Measurements from ENCODE around the gene CBX5.

CBX5 gene

GRCh38 chr12:54300732-54301427, 21.0 kb upstream of the CBX5 start, which contains the start of gene NFE2:
TSS of gene NFE2 (minus strand) at chr12:54301015. CDS start at chr12:54295248, 5,767 bp downstream.
- peak within 1 kb of the TSS; percentile 67 for H3K4me2 ChIP-seq (ENCODE audit: low read length, poor library complexity, severe bottlenecking)
- H3K4ac ChIP-seq (ENCODE audit: low read depth in 1 of 2, low read length in 2 of 2): no peak within 1 kb of the TSS
- peak; percentile 78 for DNase-seq
- H3K9me3 ChIP-seq (ENCODE audit: control insufficient read depth, low read length): no peaks in the 10 kb centered on the region
- H2BK120ac ChIP-seq (ENCODE audit: low read depth, low read length): no peak within 1 kb of the TSS
- no peaks in the 10 kb centered on the region for H3K36me3 ChIP-seq (ENCODE audit: control insufficient read depth in 1 of 2, insufficient read depth in 2 of 2, low read depth in 1 of 2, low read length in 2 of 2)
- peaks cover 18 to 41% of the 10 kb centered on the region in 2 experiments for H3K27me3 ChIP-seq (ENCODE audit: control insufficient read depth in 1 of 2, insufficient read depth in 1 of 2, low read length in 2 of 2)
- H4K8ac ChIP-seq (ENCODE audit: low read length): peak within 1 kb of the TSS; percentile 47
- H2BK5ac ChIP-seq (ENCODE audit: low read depth, low read length, poor library complexity, severe bottlenecking): no peak within 1 kb of the TSS
- peak within 1 kb of the TSS; percentile 57 for H3K9ac ChIP-seq (ENCODE audit: low read length)
- no peak within 1 kb of the TSS for H3K14ac ChIP-seq (ENCODE audit: low read length in 2 of 2)
- no peak within 1 kb of the TSS for H3K18ac ChIP-seq (ENCODE audit: low read depth in 1 of 2, low read length in 2 of 2)
- peak within 1 kb of the TSS; percentile 26 to 63 for H3K4me3 ChIP-seq (ENCODE audit: insufficient read depth in 1 of 2, low read depth in 1 of 2, low read length in 2 of 2)
- H3K79me1 ChIP-seq (replicated peaks; ENCODE audit: low read length, poor library complexity, severe bottlenecking): no peaks in the 10 kb centered on the region
- 3% methylated on average over 24 of the region's 26 CpGs for WGBS
- H3K27ac ChIP-seq (ENCODE audit: low read length, poor library complexity, severe bottlenecking): no peak within 1 kb of the TSS
- H2AK5ac ChIP-seq (ENCODE audit: low read length, severe bottlenecking): no peak within 1 kb of the TSS
- no peak within 1 kb of the TSS for H3K23ac ChIP-seq (ENCODE audit: low read length in 2 of 2)
- peak within 1 kb of the TSS; percentile 36 for H2BK15ac ChIP-seq (ENCODE audit: low read depth, poor library complexity, severe bottlenecking)
- peak within 1 kb of the TSS; percentile 49 for H2AFZ ChIP-seq (ENCODE audit: low read depth, low read length)
- peak within 1 kb of the TSS in 1 of 2 experiments; percentile 49 for H2BK12ac ChIP-seq (ENCODE audit: low read length in 2 of 2)
- peaks cover 14% of the 10 kb centered on the region for H3K4me1 ChIP-seq (ENCODE audit: control insufficient read depth, insufficient read depth, low read depth, low read length)
- H4K91ac ChIP-seq (ENCODE audit: low read length): no peak within 1 kb of the TSS

GRCh38 chr12:54300225-54300731, 20.4 kb upstream of the CBX5 start:
- DNase-seq: no peak
- Histone ChIP-seq H2AFZ (ENCODE audit: low read depth, low read length) (no peak overlapping the region), H4K8ac (ENCODE audit: low read length) (no peak overlapping the region), H2BK15ac (ENCODE audit: low read depth, poor library complexity, severe bottlenecking) (no peak overlapping the region), H2BK12ac (ENCODE audit: low read length in 2 of 2) (no peak overlapping the region), H3K9me3 (ENCODE audit: control insufficient read depth, low read length) (no peaks in the 10 kb centered on the region), H3K4me1 (ENCODE audit: control insufficient read depth, insufficient read depth, low read depth, low read length) (peaks cover 14% of the 10 kb centered on the region), H3K79me1 (replicated peaks; ENCODE audit: low read length, poor library complexity, severe bottlenecking) (no peaks in the 10 kb centered on the region), H3K27me3 (ENCODE audit: control insufficient read depth in 1 of 2, insufficient read depth in 1 of 2, low read length in 2 of 2) (peaks cover 18 to 41% of the 10 kb centered on the region in 2 experiments), H3K23ac (ENCODE audit: low read length in 2 of 2) (no peak overlapping the region), H3K4me2 (ENCODE audit: low read length, poor library complexity, severe bottlenecking) (peak overlapping the region; percentile 67), H3K14ac (ENCODE audit: low read length in 2 of 2) (no peak overlapping the region), H4K91ac (ENCODE audit: low read length) (no peak overlapping the region), H3K18ac (ENCODE audit: low read depth in 1 of 2, low read length in 2 of 2) (no peak overlapping the region), H3K27ac (ENCODE audit: low read length, poor library complexity, severe bottlenecking) (no peak overlapping the region), H2BK5ac (ENCODE audit: low read depth, low read length, poor library complexity, severe bottlenecking) (no peak overlapping the region), H2AK5ac (ENCODE audit: low read length, severe bottlenecking) (no peak overlapping the region), H3K9ac (ENCODE audit: low read length) (peak overlapping the region; percentile 57), H2BK120ac (ENCODE audit: low read depth, low read length) (no peak overlapping the region), H3K36me3 (ENCODE audit: control insufficient read depth in 1 of 2, insufficient read depth in 2 of 2, low read depth in 1 of 2, low read length in 2 of 2) (no peaks in the 10 kb centered on the region), H3K4ac (ENCODE audit: low read depth in 1 of 2, low read length in 2 of 2) (no peak overlapping the region), H3K4me3 (ENCODE audit: insufficient read depth in 1 of 2, low read depth in 1 of 2, low read length in 2 of 2) (peak overlapping the region in 1 of 2 experiments; percentile 63)
- WGBS: 50% methylated on average over 1 of the region's 3 CpGs

- no peak for DNase-seq
- Histone ChIP-seq H3K14ac (ENCODE audit: low read length in 2 of 2) (no peak overlapping the region), H4K8ac (ENCODE audit: low read length) (no peak overlapping the region), H3K23ac (ENCODE audit: low read length in 2 of 2) (no peak overlapping the region), H2AK5ac (ENCODE audit: low read length, severe bottlenecking) (no peak overlapping the region), H3K79me1 (replicated peaks; ENCODE audit: low read length, poor library complexity, severe bottlenecking) (no peaks in the 10 kb centered on the region), H3K4me1 (ENCODE audit: control insufficient read depth, insufficient read depth, low read depth, low read length) (peaks cover 14% of the 10 kb centered on the region), H3K27me3 (ENCODE audit: control insufficient read depth in 1 of 2, insufficient read depth in 1 of 2, low read length in 2 of 2) (peaks cover 18 to 41% of the 10 kb centered on the region in 2 experiments), H3K36me3 (ENCODE audit: control insufficient read depth in 1 of 2, insufficient read depth in 2 of 2, low read depth in 1 of 2, low read length in 2 of 2) (no peaks in the 10 kb centered on the region), H2BK5ac (ENCODE audit: low read depth, low read length, poor library complexity, severe bottlenecking) (no peak overlapping the region), H2BK12ac (ENCODE audit: low read length in 2 of 2) (no peak overlapping the region), H2AFZ (ENCODE audit: low read depth, low read length) (no peak overlapping the region), H3K4me3 (ENCODE audit: insufficient read depth in 1 of 2, low read depth in 1 of 2, low read length in 2 of 2) (peak overlapping the region in 1 of 2 experiments; percentile 63), H3K27ac (ENCODE audit: low read length, poor library complexity, severe bottlenecking) (no peak overlapping the region), H3K9ac (ENCODE audit: low read length) (peak overlapping the region; percentile 40), H4K91ac (ENCODE audit: low read length) (no peak overlapping the region), H2BK15ac (ENCODE audit: low read depth, poor library complexity, severe bottlenecking) (no peak overlapping the region), H3K18ac (ENCODE audit: low read depth in 1 of 2, low read length in 2 of 2) (no peak overlapping the region), H3K9me3 (ENCODE audit: control insufficient read depth, low read length) (no peaks in the 10 kb centered on the region), H2BK120ac (ENCODE audit: low read depth, low read length) (no peak overlapping the region), H3K4me2 (ENCODE audit: low read length, poor library complexity, severe bottlenecking) (no peak overlapping the region), H3K4ac (ENCODE audit: low read depth in 1 of 2, low read length in 2 of 2) (no peak overlapping the region)
- 83% methylated on average over 8 of the region's 8 CpGs for WGBS
Measured at GRCh38 chr12:54299515-54300224, 19.7 kb upstream of the CBX5 start.

DNA sequence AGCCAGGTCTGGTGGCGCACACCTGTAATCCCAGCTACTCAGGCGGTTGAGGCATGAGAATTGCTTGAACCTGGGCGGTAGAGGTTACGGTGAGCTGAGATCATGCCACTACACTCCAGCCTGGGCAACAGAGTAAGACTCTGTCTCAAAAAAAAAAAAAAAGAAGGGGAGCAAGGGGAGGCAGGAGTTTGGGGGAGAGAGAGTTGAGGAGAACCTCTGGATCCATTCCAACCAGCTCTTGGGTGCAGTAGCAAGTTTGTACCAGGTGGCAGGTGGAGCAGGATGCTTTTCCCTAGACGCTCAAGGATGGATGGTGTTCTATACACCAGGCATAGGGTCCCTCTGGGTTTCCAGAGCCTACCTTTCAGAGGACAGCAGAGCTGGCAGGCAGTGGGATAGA, 19.0 kb upstream of the CBX5 start:
- Histone ChIP-seq H2AFZ (ENCODE audit: low read depth, low read length) (no peak overlapping the region), H3K9me3 (ENCODE audit: control insufficient read depth, low read length) (no peaks in the 10 kb centered on the region), H3K23ac (ENCODE audit: low read length in 2 of 2) (no peak overlapping the region), H4K8ac (ENCODE audit: low read length) (no peak overlapping the region), H3K4me3 (ENCODE audit: insufficient read depth in 1 of 2, low read depth in 1 of 2, low read length in 2 of 2) (no peak overlapping the region), H3K79me1 (replicated peaks; ENCODE audit: low read length, poor library complexity, severe bottlenecking) (no peaks in the 10 kb centered on the region), H4K91ac (ENCODE audit: low read length) (no peak overlapping the region), H2BK120ac (ENCODE audit: low read depth, low read length) (no peak overlapping the region), H2BK12ac (ENCODE audit: low read length in 2 of 2) (no peak overlapping the region), H3K9ac (ENCODE audit: low read length) (no peak overlapping the region), H2BK15ac (ENCODE audit: low read depth, poor library complexity, severe bottlenecking) (no peak overlapping the region), H3K4me1 (ENCODE audit: control insufficient read depth, insufficient read depth, low read depth, low read length) (peaks cover 9% of the 10 kb centered on the region), H2AK5ac (ENCODE audit: low read length, severe bottlenecking) (no peak overlapping the region), H3K36me3 (ENCODE audit: control insufficient read depth in 1 of 2, insufficient read depth in 2 of 2, low read depth in 1 of 2, low read length in 2 of 2) (no peaks in the 10 kb centered on the region), H3K18ac (ENCODE audit: low read depth in 1 of 2, low read length in 2 of 2) (no peak overlapping the region), H3K4me2 (ENCODE audit: low read length, poor library complexity, severe bottlenecking) (no peak overlapping the region), H3K27me3 (ENCODE audit: control insufficient read depth in 1 of 2, insufficient read depth in 1 of 2, low read length in 2 of 2) (peaks cover 13 to 36% of the 10 kb centered on the region in 2 experiments), H3K4ac (ENCODE audit: low read depth in 1 of 2, low read length in 2 of 2) (no peak overlapping the region), H3K27ac (ENCODE audit: low read length, poor library complexity, severe bottlenecking) (no peak overlapping the region), H3K14ac (ENCODE audit: low read length in 2 of 2) (no peak overlapping the region), H2BK5ac (ENCODE audit: low read depth, low read length, poor library complexity, severe bottlenecking) (no peak overlapping the region)
- over 99% methylated on average over 5 of the region's 5 CpGs for WGBS
- DNase-seq: no peak

Measured in mesenchymal stem cell (in vitro differentiated cells and primary cell).